Brain microvascular endothelial cell (primary cell): Measurements from ENCODE around the gene ITGA3.

Experiments
- DNase-seq: peaks from one replicate; pipeline ENCODE4 v3.0.0-alpha.2; 2020
- H3K27ac ChIP-seq: fragments of 250-450 bp; sonication (Bioruptor Pico); 2 replicates; pipeline ENCODE4 v1.5.1; 2020; ENCODE audit warnings: mild to moderate bottlenecking, moderate library complexity
- H3K27me3 ChIP-seq: fragments of 250-450 bp; sonication (Bioruptor Pico); replicated peaks from 2 replicates; pipeline ENCODE4 v1.5.1; 2020; ENCODE audit warnings: mild to moderate bottlenecking
- H3K36me3 ChIP-seq: fragments of 250-450 bp; sonication (Bioruptor Pico); replicated peaks from 2 replicates; pipeline ENCODE4 v1.5.1; 2020; ENCODE audit warnings: mild to moderate bottlenecking
- H3K4me3 ChIP-seq: 2 replicates; pipeline ENCODE4 v1.5.1; 2011; ENCODE audit warnings: low read depth, mild to moderate bottlenecking, control low read depth, low read length, moderate library complexity
- CTCF ChIP-seq: IDR thresholded peaks from 2 replicates; pipeline ENCODE4 v1.5.1; 2011; ENCODE audit warnings: low read depth, mild to moderate bottlenecking, moderate library complexity, low read length, control low read depth, inconsistent platforms; ENCODE audit errors: missing control alignments
- in situ Hi-C: cut with HindIII; loops from 2 replicates; pipeline ENCODE4 v1.10.0; 2017; ENCODE audit warnings: low sequenced_read_pairs, low pct_ligation_motif_present

The ITGA3 gene

DNA sequence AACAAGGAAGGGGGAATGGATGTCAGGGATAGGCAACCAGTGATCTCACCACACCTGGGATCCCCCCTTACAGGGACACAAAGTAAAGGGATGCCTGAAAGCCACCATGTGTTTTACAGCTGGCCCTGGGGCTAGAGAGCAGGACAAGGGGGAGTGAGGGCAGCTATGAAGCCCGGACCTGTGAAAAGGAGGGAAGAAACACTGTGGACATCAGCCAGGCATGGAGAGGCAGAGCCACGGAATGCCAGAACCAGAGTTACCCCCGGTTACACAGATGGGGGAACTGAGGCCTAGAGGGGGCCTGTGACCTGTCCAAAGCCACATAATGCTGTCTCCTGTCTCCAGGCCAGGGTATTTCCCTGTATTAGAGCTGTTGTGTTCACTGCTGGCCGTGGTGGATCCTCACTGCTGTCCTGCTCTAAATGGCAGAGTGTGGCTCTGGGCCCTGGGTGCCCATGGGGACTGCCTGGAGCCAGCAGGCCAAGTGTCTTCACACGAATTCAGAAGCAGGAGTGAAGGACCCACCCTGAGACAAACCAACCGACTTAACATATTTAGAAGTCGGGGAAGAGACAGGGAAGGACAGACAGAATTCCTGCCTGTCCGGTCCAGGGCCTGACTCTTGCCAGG, 29.7 kb upstream of the ITGA3 start:
- Histone ChIP-seq H3K4me3 (no peak overlapping the region), H3K36me3 (no peaks in the 10 kb centered on the region), H3K27ac (no peak overlapping the region), H3K27me3 (no peaks in the 10 kb centered on the region)
- in situ Hi-C loops, result no loop called here
- TF ChIP-seq CTCF, result no peak
- no peak for DNase-seq

GRCh38 chr17:50026837-50027171, 29.1 kb upstream of the ITGA3 start:
- in situ Hi-C loops, result no loop called here
- Histone ChIP-seq H3K4me3 (peak overlapping the region; percentile 35), H3K27ac (peak overlapping the region; percentile 46), H3K36me3 (no peaks in the 10 kb centered on the region), H3K27me3 (no peaks in the 10 kb centered on the region)
- peak; percentile 98 for TF ChIP-seq CTCF
- DNase-seq, result peak; percentile 89

DNA sequence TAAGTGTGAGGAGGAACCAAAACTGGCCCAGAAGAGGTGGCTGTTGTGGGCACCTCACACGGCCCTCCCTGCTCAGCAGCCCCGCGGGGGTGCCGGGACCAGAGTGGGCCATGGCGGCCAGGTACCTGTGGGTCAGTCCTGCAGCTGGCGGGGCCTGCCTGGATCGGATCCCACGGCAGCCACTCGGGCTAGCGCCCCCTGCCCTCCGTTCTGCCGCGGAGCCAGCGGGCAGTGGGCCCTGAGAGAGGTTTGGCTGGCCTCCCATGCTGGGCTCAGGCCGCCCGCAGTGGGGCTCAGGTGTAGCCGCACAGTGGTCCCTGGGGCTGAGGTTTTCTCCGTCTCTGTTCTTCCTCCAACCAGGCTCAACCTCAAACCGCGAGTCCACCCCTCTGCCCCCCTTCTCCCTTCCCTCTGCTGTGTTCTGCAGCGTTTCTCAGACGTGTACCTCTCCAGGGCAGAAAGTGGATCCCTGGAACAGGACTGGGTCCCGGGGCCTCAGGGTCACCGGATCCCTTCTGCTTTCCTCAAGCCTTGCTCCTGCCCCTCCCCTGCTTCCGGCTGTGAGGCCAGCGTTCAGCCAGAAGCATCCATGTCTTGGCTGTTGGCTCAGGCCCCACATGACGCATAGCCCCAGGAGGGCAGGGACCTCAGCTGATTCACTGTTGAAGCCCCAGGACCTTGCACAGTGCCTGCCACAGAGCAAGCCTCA, 28.6 kb upstream of the ITGA3 start:
- no peak for TF ChIP-seq CTCF
- peak overlapping the region; percentile 35 for H3K4me3 ChIP-seq
- H3K27ac ChIP-seq, result peak overlapping the region; percentile 46
- in situ Hi-C loops, result no loop called here
- H3K27me3 ChIP-seq, result no peaks in the 10 kb centered on the region
- peak; percentile 91 for DNase-seq
- H3K36me3 ChIP-seq, result no peaks in the 10 kb centered on the region

- H3K27me3 ChIP-seq, result no peaks in the 10 kb centered on the region
- TF ChIP-seq CTCF, result no peak
- in situ Hi-C loops, result no loop called here
- no peak overlapping the region for H3K27ac ChIP-seq
- H3K4me3 ChIP-seq, result no peak overlapping the region
- DNase-seq, result peak; percentile 31
- no peaks in the 10 kb centered on the region for H3K36me3 ChIP-seq
Observed at GRCh38 chr17:50027881-50028735, 27.8 kb upstream of the ITGA3 start.

DNA sequence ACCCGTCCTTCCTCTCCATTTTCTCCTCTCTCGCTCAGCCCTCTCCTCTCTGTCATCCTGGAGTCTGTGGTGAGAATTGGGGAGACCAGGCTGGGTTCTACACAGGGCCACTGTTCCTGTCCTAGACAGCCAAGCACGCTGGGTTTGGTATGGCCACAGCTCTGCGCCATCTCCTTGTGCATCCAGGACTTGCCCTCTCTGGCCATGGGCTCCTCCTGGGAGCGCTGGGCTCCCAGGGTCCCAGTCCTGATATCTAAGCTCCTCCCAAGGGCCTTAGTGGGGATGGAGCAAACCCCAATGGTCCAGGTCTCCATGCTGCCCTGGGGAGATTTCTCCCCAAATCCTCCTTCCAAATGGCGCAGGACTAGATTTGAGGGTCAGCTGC, 27.2 kb upstream of the ITGA3 start:
- Histone ChIP-seq H3K27ac (no peak overlapping the region), H3K27me3 (no peaks in the 10 kb centered on the region), H3K36me3 (no peaks in the 10 kb centered on the region), H3K4me3 (no peak overlapping the region)
- TF ChIP-seq CTCF, result no peak
- no peak for DNase-seq
- in situ Hi-C loops, result no loop called here
